B cell (primary cell): ENCODE results near the gene IRX4. TPM values are rescaled to one million over a fixed set of nuclear protein-coding genes. Genes with fewer than 3 reads are reported as not detected.

Experiments used
- ATAC-seq: fragments of 200-7000 bp; cut with Tn5 transposase; one replicate; pipeline ENCODE4 v1.10.0; 2021; ENCODE audit warnings: low read depth, mild to moderate bottlenecking, moderate number of reproducible peaks, moderate library complexity
- CTCF ChIA-PET: fragments of 350-600 bp; sonication (Branson Sonifier 250); formaldehyde crosslinking; loops from one replicate; lab custom pipeline; 2021; ENCODE audit warnings: antibody characterized with exemption, inconsistent platforms; lab: Charles Lee
- POLR2A ChIA-PET: fragments of 350-600 bp; sonication (Branson Sonifier 250); formaldehyde crosslinking; loops from one replicate; lab custom pipeline; 2021; ENCODE audit warnings: antibody characterized with exemption; lab: Charles Lee
- DNase-seq: peaks from one replicate; pipeline ENCODE4 v3.0.0; 2013
- H2AFZ ChIP-seq: 2 replicates; pipeline ENCODE4 v1.6.1; 2012; ENCODE audit warnings: mild to moderate bottlenecking, low read depth, low read length; ENCODE audit not compliant: insufficient read depth, poor library complexity, severe bottlenecking
- H3K27ac ChIP-seq, 2 donors: 1 replicate in 1 of 2; 2 replicates in 1 of 2; pipeline ENCODE4 v1.5.1; 2012 to 2013; ENCODE audit warnings: low read length in 2 of 2, mild to moderate bottlenecking in 2 of 2, moderate library complexity in 1 of 2
- H3K27me3 ChIP-seq, 4 experiments: fragments of 200-600 bp in 1 of 4; sonication (generic) in 1 of 4; replicated peaks in 1 of 4; 1 replicate in 2 of 4; 2 replicates in 2 of 4; pipeline versions ENCODE4 v1.6.1 to v1.7.0; 2013 to 2016; ENCODE audit warnings: low read length in 3 of 4, mild to moderate bottlenecking in 2 of 4, mixed read lengths in 1 of 4, moderate library complexity in 1 of 4; ENCODE audit not compliant: insufficient read depth in 4 of 4, control insufficient read depth in 3 of 4; ENCODE audit errors: control extremely low read depth in 1 of 4
- H3K36me3 ChIP-seq, 2 experiments: replicated peaks in 1 of 2; 1 replicate in 1 of 2; 2 replicates in 1 of 2; pipeline versions ENCODE4 v1.6.1 to v1.7.1; 2013; ENCODE audit warnings: low read length in 1 of 2; ENCODE audit not compliant: insufficient read depth in 2 of 2, control insufficient read depth in 1 of 2; ENCODE audit errors: control extremely low read depth in 1 of 2, extremely low read depth in 1 of 2
- H3K4me1 ChIP-seq, 2 donors: fragments of 200-600 bp in 1 of 2; sonication (generic) in 1 of 2; 1 replicate in 1 of 2; 2 replicates in 1 of 2; pipeline versions ENCODE4 v1.5.1 to v1.6.1; 2013 to 2017; ENCODE audit warnings: low read length in 2 of 2; ENCODE audit not compliant: control insufficient read depth in 2 of 2, insufficient read depth in 2 of 2
- H3K4me2 ChIP-seq: replicated peaks from 2 replicates; pipeline ENCODE3; 2012; ENCODE audit warnings: mild to moderate bottlenecking, low read depth, low read length; ENCODE audit not compliant: poor library complexity, severe bottlenecking
- H3K4me3 ChIP-seq, 5 experiments: fragments of 200-600 bp in 1 of 5; sonication (generic) in 1 of 5; 1 replicate in 3 of 5; 2 replicates in 2 of 5; pipeline versions ENCODE4 v1.5.1 to v1.7.0; 2011 to 2016; ENCODE audit warnings: low read length in 4 of 5, mild to moderate bottlenecking in 4 of 5, low read depth in 2 of 5, control low read depth in 1 of 5, moderate library complexity in 1 of 5; ENCODE audit not compliant: insufficient read depth in 1 of 5; ENCODE audit errors: control extremely low read depth in 1 of 5, extremely low read depth in 1 of 5
- H3K79me2 ChIP-seq: fragments of 200-600 bp; sonication (generic); one replicate; pipeline ENCODE4 v1.6.0; 2016; ENCODE audit warnings: low read length; ENCODE audit not compliant: control insufficient read depth, insufficient read depth
- H3K9ac ChIP-seq: fragments of 200-600 bp; sonication (generic); 2 replicates; pipeline ENCODE4 v1.6.1; 2017; ENCODE audit warnings: mild to moderate bottlenecking, low read length, moderate library complexity
- H3K9me3 ChIP-seq, 3 donors: one replicate each; pipeline versions ENCODE4 v1.6.1 to v1.7.1; 2013; ENCODE audit warnings: low read length in 2 of 3; ENCODE audit not compliant: control insufficient read depth in 2 of 3, insufficient read depth in 1 of 3; ENCODE audit errors: control extremely low read depth in 1 of 3
- H4K20me1 ChIP-seq: 2 replicates; pipeline ENCODE4 v1.6.0; 2012; ENCODE audit warnings: mild to moderate bottlenecking, low read length; ENCODE audit not compliant: insufficient read depth, control insufficient read depth, poor library complexity, severe bottlenecking
- H3K27ac Mint-ChIP-seq: one replicate; pipeline ENCODE4 v1.8.0; 2021; ENCODE audit warnings: mixed read lengths
- H3K27me3 Mint-ChIP-seq: one replicate; pipeline ENCODE4 v1.8.0; 2021; ENCODE audit warnings: mixed read lengths
- H3K4me1 Mint-ChIP-seq: one replicate; pipeline ENCODE4 v1.8.0; 2021; ENCODE audit warnings: mixed read lengths
- H3K4me3 Mint-ChIP-seq: one replicate; pipeline ENCODE4 v1.8.0; 2021; ENCODE audit warnings: mixed read lengths
- H3K9me3 Mint-ChIP-seq: one replicate; pipeline ENCODE4 v1.8.0; 2022; ENCODE audit warnings: mixed read lengths; ENCODE audit not compliant: insufficient read depth
- CTCF ChIP-seq: fragments of 200-600 bp; IDR thresholded peaks from one replicate; pipeline ENCODE4 v1.8.0; 2022; ENCODE audit warnings: antibody characterized with exemption, mild to moderate bottlenecking
- EZH2 ChIP-seq: IDR thresholded peaks from 2 replicates; pipeline ENCODE4 v1.6.1; 2012; ENCODE audit warnings: borderline replicate concordance, low read depth, mild to moderate bottlenecking, moderate library complexity, low read length; ENCODE audit not compliant: insufficient read depth, poor library complexity, severe bottlenecking
- WGBS: methylation state at CpG from one replicate; pipeline ENCODE4 v1.1.5; 2013; ENCODE audit warnings: missing lambda C conversion rate; ENCODE audit not compliant: insufficient coverage; 5-methylcytosine and 5-hydroxymethylcytosine counted together
- intact Hi-C: fragments of 100-400 bp; cut with micrococcal nuclease; formaldehyde crosslinking; loops from one replicate; pipeline ENCODE4 v1.10.0; 2022
- polyA plus RNA-seq: library from polyadenylated mRNA; depleted of rRNA; stranded (reverse); fragments of >200 nt; gene quantifications from 2 replicates; pipeline ENCODE4 v1.2.3, GENCODE V29; 2012
- total RNA-seq, 2 donors: library from RNA; stranded (reverse); fragments of 120-200 nt in 1 of 2; gene quantifications; 1 replicate in 1 of 2; 2 replicates in 1 of 2; pipeline versions ENCODE4 v1.2.3 to v1.2.4, GENCODE V29; 2013 to 2022

The IRX4 gene
- total and polyA plus RNA-seq, 2 donors (not counting 1 experiment from before 2014, with no cell fraction given) = not detected

- ChIA-PET CTCF (no interaction called here), POLR2A (no interaction called here)
- 90% methylated on average over 34 of the region's 34 CpGs for WGBS
- Mint-ChIP-seq H3K27ac (no peak overlapping the region), H3K27me3 (peaks cover 4% of the 10 kb centered on the region), H3K4me3 (no peak overlapping the region), H3K9me3 (peaks cover 2% of the 10 kb centered on the region), H3K4me1 (no peaks in the 10 kb centered on the region)
- Histone ChIP-seq H3K79me2 (no peaks in the 10 kb centered on the region), H3K4me2 (no peak overlapping the region), H3K27me3 (no peaks in the 10 kb centered on the region), H2AFZ (no peak overlapping the region), H3K27ac (no peak overlapping the region), H3K36me3 (no peaks in the 10 kb centered on the region), H3K4me1 (no peaks in the 10 kb centered on the region), H4K20me1 (no peaks in the 10 kb centered on the region), H3K9me3 (peaks cover 0 to 29% (median 0%) of the 10 kb centered on the region in 3 donors), H3K9ac (no peak overlapping the region), H3K4me3 (no peak overlapping the region)
- ATAC-seq = no peak
- no peak for TF ChIP-seq EZH2
- TF ChIP-seq CTCF = no peak
- intact Hi-C loops = no loop called here
- DNase-seq = no peak
Measured at GRCh38 chr5:1916041-1917001, 33.6 kb upstream of the IRX4 start.

GRCh38 chr5:1915316-1915715 is 32.6 kb upstream of the IRX4 start:
- ChIA-PET CTCF (no interaction called here), POLR2A (no interaction called here)
- Histone ChIP-seq H3K9ac (no peak overlapping the region), H3K4me1 (no peaks in the 10 kb centered on the region), H3K36me3 (no peaks in the 10 kb centered on the region), H2AFZ (no peak overlapping the region), H3K4me2 (no peak overlapping the region), H3K27me3 (no peaks in the 10 kb centered on the region), H4K20me1 (no peaks in the 10 kb centered on the region), H3K9me3 (peaks cover 0 to 31% (median 0%) of the 10 kb centered on the region in 3 donors), H3K4me3 (no peak overlapping the region), H3K79me2 (no peaks in the 10 kb centered on the region), H3K27ac (no peak overlapping the region)
- Mint-ChIP-seq H3K9me3 (peaks cover 2% of the 10 kb centered on the region), H3K27me3 (peaks cover 4% of the 10 kb centered on the region), H3K4me3 (no peak overlapping the region), H3K4me1 (no peaks in the 10 kb centered on the region), H3K27ac (no peak overlapping the region)
- intact Hi-C loops = no loop called here
- TF ChIP-seq EZH2 = no peak
- no peak for TF ChIP-seq CTCF
- no peak for DNase-seq
- 95% methylated on average over 7 of the region's 8 CpGs for WGBS
- no peak for ATAC-seq
